ENCODE data around the gene CCDC40.

CCDC40 gene

GRCh38 chr17:80002690-80003490 lies 33.6 kb upstream of the CCDC40 start:
- 93 to 95% methylated on average over 19 to 28 of the region's 30 CpGs for WGBS, 2 experiments (ENCODE audit: insufficient coverage in 2 of 2)
- Histone ChIP-seq H3K4me3 (ENCODE audit: extremely low read depth, insufficient read depth, low read length, poor library complexity, severe bottlenecking) (no peak overlapping the region), H3K36me3 (ENCODE audit: control insufficient read depth, insufficient read depth, low read length) (peaks cover 66% of the 10 kb centered on the region), H3K27ac (ENCODE audit: low read depth, low read length, severe bottlenecking) (no peak overlapping the region), H3K4me1 (ENCODE audit: control insufficient read depth, insufficient read depth, low read length, poor library complexity, severe bottlenecking) (no peaks in the 10 kb centered on the region), H3K9me3 (ENCODE audit: control insufficient read depth, low read length) (peaks cover 5% of the 10 kb centered on the region)

DNA sequence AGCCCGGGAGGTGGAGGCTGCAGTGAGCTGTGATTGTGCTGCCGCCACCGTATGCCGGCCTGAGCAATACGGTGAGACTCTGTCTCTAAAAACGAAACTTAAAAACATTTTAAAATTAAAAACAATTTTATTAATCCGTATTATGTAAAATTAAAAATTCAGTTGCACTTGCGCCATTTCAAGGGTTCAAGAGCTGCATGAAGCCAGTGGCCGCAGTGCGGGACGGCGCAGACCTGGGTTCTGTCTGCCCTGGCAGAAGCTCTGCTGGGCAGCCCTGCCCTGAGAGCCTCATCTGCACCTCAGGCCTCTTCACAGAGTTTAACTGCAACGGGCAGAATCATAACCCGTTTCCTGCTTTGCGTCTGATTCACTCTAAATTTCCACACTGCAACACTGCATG lies 32.5 kb upstream of the CCDC40 start:
- no peak overlapping the region for H3K27ac ChIP-seq (ENCODE audit: low read depth, low read length, severe bottlenecking)
- H3K4me3 ChIP-seq (ENCODE audit: extremely low read depth, insufficient read depth, low read length, poor library complexity, severe bottlenecking), result no peak overlapping the region
- no peaks in the 10 kb centered on the region for H3K4me1 ChIP-seq (ENCODE audit: control insufficient read depth, insufficient read depth, low read length, poor library complexity, severe bottlenecking)
- H3K36me3 ChIP-seq (ENCODE audit: control insufficient read depth, insufficient read depth, low read length), result peaks cover 62% of the 10 kb centered on the region
- H3K9me3 ChIP-seq (ENCODE audit: control insufficient read depth, low read length), result peaks cover 5% of the 10 kb centered on the region
- 96% methylated on average over 8 to 9 of the region's 15 CpGs for WGBS, 2 experiments (ENCODE audit: insufficient coverage in 2 of 2)

GRCh38 chr17:80005360-80006338 lies 30.8 kb upstream of the CCDC40 start:
- Histone ChIP-seq H3K4me1 (ENCODE audit: control insufficient read depth, insufficient read depth, low read length, poor library complexity, severe bottlenecking) (no peaks in the 10 kb centered on the region), H3K36me3 (ENCODE audit: control insufficient read depth, insufficient read depth, low read length) (peaks cover 58% of the 10 kb centered on the region), H3K4me3 (ENCODE audit: extremely low read depth, insufficient read depth, low read length, poor library complexity, severe bottlenecking) (no peak overlapping the region), H3K9me3 (ENCODE audit: control insufficient read depth, low read length) (peaks cover 1% of the 10 kb centered on the region), H3K27ac (ENCODE audit: low read depth, low read length, severe bottlenecking) (no peak overlapping the region)
- 63% methylated on average over 24 to 27 of the region's 37 CpGs for WGBS, 2 experiments (ENCODE audit: insufficient coverage in 2 of 2)

GRCh38 chr17:80006339-80006720 lies 30.1 kb upstream of the CCDC40 start:
- no peak overlapping the region for H3K4me3 ChIP-seq (ENCODE audit: extremely low read depth, insufficient read depth, low read length, poor library complexity, severe bottlenecking)

DNA sequence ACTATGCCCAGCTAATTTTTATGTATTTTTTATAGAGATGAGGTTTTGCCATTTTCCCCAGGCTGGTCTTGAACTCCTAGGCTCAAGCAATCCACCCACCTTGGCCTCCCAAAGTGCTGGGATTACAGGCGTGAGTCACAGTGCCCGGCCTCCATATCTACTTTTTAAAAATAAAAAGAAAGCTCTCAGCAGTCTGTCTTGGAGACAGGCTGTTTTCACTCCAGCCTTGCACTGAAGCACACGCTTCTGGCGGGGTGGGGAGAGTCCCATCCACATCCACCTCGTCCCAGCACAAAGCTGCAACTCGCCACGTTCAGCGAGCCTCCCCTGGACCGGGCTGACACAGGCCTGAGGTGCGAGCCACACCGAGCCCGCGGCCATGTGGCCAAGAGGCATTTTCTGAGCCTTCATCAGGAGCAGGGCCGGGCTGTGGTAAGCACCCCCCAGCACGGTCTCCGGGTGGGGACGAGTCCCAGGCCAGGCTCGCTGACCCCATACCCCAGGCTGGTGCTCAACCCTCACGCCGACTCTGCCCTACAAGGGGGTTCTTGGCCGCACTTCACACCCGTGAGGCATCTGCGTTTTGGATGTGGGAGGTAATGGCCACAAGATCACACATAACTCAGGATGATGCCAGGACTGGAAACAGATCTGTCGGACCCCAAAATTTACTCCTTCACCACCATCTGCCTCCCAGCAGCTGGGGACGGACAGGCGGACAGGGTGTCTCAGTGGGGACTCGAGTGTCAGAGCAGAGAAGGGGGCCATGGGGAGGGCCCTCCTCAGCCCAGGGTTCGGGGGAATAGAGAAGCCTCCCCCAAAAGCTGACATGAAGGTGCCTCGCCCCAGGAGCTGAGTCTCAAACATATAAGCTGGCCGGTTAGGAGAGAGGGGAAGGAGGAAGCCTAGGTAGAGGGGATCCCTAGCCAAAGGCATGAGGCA lies 29.4 kb upstream of the CCDC40 start:
- Histone ChIP-seq H3K36me3 (ENCODE audit: control insufficient read depth, insufficient read depth, low read length) (peaks cover 52% of the 10 kb centered on the region), H3K9me3 (ENCODE audit: control insufficient read depth, low read length) (no peaks in the 10 kb centered on the region), H3K4me1 (ENCODE audit: control insufficient read depth, insufficient read depth, low read length, poor library complexity, severe bottlenecking) (peaks cover 2% of the 10 kb centered on the region), H3K27ac (ENCODE audit: low read depth, low read length, severe bottlenecking) (no peak overlapping the region), H3K4me3 (ENCODE audit: extremely low read depth, insufficient read depth, low read length, poor library complexity, severe bottlenecking) (no peak overlapping the region)
- 95 to 98% methylated on average over 23 to 25 of the region's 30 CpGs for WGBS, 2 experiments (ENCODE audit: insufficient coverage in 2 of 2)

More at GRCh38 chr17:80006339-80006720, 30.1 kb upstream of the CCDC40 start:
- Histone ChIP-seq H3K9me3 (ENCODE audit: control insufficient read depth, low read length) (no peaks in the 10 kb centered on the region), H3K27ac (ENCODE audit: low read depth, low read length, severe bottlenecking) (no peak overlapping the region), H3K4me1 (ENCODE audit: control insufficient read depth, insufficient read depth, low read length, poor library complexity, severe bottlenecking) (no peaks in the 10 kb centered on the region), H3K36me3 (ENCODE audit: control insufficient read depth, insufficient read depth, low read length) (peaks cover 52% of the 10 kb centered on the region)
- 60 to 70% methylated on average over 8 of the region's 8 CpGs for WGBS, 2 experiments (ENCODE audit: insufficient coverage in 2 of 2)

DNA sequence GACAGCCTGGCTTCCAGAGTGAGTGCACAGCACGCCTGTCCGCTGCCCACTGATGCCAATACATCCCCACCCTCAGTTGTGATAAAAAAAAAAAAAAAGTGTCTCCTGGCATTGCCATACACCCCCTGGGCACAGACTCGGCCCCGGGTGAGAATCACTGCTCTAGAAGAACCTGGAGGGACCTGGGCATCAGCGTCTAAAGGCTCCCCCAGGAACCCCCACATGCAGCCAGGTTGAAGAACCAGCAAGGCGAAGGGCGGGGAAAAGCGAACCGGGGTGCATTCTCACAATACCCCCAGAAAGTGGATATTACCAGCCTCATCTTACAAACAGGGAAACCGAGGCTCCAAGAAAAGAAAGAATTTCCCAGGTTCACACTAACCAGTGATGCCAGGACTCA lies 28.5 kb upstream of the CCDC40 start:
- H3K4me1 ChIP-seq (ENCODE audit: control insufficient read depth, insufficient read depth, low read length, poor library complexity, severe bottlenecking), result peaks cover 8% of the 10 kb centered on the region
- H3K4me3 ChIP-seq (ENCODE audit: extremely low read depth, insufficient read depth, low read length, poor library complexity, severe bottlenecking), result no peak overlapping the region
- no peak overlapping the region for H3K27ac ChIP-seq (ENCODE audit: low read depth, low read length, severe bottlenecking)
- peaks cover 52% of the 10 kb centered on the region for H3K36me3 ChIP-seq (ENCODE audit: control insufficient read depth, insufficient read depth, low read length)
- WGBS, 2 experiments (ENCODE audit: insufficient coverage in 2 of 2), result 87 to 96% methylated on average over 5 to 9 of the region's 10 CpGs
- H3K9me3 ChIP-seq (ENCODE audit: control insufficient read depth, low read length), result no peaks in the 10 kb centered on the region

DNA sequence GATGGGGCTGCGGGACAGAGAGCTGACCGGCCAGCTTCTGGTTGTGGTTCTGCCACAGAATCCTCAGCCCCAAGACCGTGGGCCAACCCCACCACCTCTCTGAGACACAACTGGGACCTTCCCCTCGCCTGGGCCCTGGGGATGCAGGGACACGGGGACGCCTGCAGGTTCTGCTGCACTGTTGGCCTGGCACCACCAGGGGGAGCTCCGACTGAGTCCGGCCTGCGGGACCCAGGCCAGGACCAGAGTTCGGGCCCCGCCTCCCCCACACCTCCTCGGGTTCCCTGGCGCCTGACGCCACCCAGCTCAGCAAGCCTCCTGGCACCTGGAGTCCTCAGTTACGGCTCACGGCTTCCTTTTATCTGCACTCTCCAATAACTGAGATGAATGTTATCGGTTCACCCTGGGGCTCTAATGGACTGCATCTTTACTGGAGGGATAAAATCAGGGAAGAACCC lies 28.0 kb upstream of the CCDC40 start:
- Histone ChIP-seq H3K4me3 (ENCODE audit: extremely low read depth, insufficient read depth, low read length, poor library complexity, severe bottlenecking) (no peak overlapping the region), H3K4me1 (ENCODE audit: control insufficient read depth, insufficient read depth, low read length, poor library complexity, severe bottlenecking) (peaks cover 8% of the 10 kb centered on the region), H3K27ac (ENCODE audit: low read depth, low read length, severe bottlenecking) (no peak overlapping the region), H3K36me3 (ENCODE audit: control insufficient read depth, insufficient read depth, low read length) (peaks cover 52% of the 10 kb centered on the region), H3K9me3 (ENCODE audit: control insufficient read depth, low read length) (no peaks in the 10 kb centered on the region)
- WGBS, 2 experiments (ENCODE audit: insufficient coverage in 2 of 2), result 35 to 39% methylated on average over 13 to 15 of the region's 17 CpGs

DNA sequence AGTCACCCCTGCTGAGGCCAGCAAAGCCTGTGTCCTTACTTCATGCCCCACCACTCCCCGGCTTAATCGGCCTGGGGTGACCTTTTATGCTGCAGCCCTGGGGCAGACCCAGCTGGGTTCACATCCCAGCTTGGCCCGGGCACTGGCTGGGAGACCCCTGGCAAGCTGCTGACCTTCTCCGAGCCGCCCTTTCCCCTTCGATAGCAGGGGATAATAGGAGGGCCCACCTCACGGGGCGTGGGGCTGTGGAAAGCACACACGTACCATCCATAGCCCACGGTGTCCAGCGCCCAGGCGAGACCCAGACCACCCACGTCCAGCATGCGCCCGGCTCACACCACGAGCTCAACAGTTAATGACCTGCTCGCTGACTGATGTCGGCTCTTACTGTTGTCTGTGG lies 27.6 kb upstream of the CCDC40 start:
- 89 to 90% methylated on average over 18 of the region's 18 CpGs for WGBS, 2 experiments (ENCODE audit: insufficient coverage in 2 of 2)
- Histone ChIP-seq H3K9me3 (ENCODE audit: control insufficient read depth, low read length) (no peaks in the 10 kb centered on the region), H3K27ac (ENCODE audit: low read depth, low read length, severe bottlenecking) (no peak overlapping the region), H3K36me3 (ENCODE audit: control insufficient read depth, insufficient read depth, low read length) (peaks cover 52% of the 10 kb centered on the region), H3K4me1 (ENCODE audit: control insufficient read depth, insufficient read depth, low read length, poor library complexity, severe bottlenecking) (peaks cover 8% of the 10 kb centered on the region), H3K4me3 (ENCODE audit: extremely low read depth, insufficient read depth, low read length, poor library complexity, severe bottlenecking) (no peak overlapping the region)

DNA sequence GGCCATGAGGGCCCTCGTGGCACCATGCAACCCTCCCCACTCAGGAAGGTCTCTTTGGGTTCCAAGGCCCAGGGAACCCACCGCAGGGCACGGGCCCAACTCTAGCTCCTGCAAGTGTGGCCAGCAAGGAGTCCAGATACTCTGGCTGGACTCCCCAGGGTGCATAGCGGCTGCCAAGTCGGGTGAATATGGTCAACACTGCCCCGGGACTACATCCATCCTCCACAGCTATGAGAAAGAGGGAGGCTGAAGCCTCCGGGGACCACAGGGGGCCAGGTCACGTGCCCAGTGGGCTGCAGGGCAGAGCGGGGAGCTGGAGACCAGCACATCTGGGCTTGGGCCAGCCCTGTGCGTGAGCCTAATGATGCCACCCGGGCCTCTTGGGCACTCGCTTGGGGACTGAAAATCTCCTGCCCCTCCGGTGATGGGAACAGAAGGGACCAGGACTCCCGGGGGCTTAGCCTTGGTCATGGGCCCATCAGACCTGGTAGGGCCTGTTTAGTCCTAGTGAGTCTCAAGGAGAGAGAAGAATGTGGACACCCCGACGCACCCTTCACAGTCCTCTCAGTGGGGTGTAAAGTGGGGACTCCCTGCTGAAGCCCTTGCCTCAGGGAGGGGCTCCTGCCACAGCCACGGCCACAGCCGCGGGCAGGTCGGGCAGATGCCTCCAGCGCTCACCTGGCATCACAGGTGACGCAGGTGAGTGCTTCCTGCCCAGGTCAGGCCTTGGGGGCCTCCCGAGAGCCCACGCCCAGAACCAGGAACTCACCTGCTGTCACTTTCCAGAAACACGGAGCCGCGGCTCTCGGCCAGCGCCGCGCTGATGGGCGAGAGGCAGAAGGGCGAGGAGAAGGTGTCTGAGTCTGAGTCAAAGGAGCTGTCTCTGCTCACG lies 26.8 kb upstream of the CCDC40 start:
- WGBS, 2 experiments (ENCODE audit: insufficient coverage in 2 of 2), result 95 to 97% methylated on average over 30 to 32 of the region's 34 CpGs
- Histone ChIP-seq H3K9me3 (ENCODE audit: control insufficient read depth, low read length) (no peaks in the 10 kb centered on the region), H3K27ac (ENCODE audit: low read depth, low read length, severe bottlenecking) (no peak overlapping the region), H3K36me3 (ENCODE audit: control insufficient read depth, insufficient read depth, low read length) (peaks cover 48% of the 10 kb centered on the region), H3K4me1 (ENCODE audit: control insufficient read depth, insufficient read depth, low read length, poor library complexity, severe bottlenecking) (peaks cover 8% of the 10 kb centered on the region), H3K4me3 (ENCODE audit: extremely low read depth, insufficient read depth, low read length, poor library complexity, severe bottlenecking) (no peak overlapping the region)
